Effector memory CD4-positive, alpha-beta T cell (primary cell): ENCODE results near the gene FAAP20.

ENCODE experiments used
- DNase-seq, 3 donors: peaks; one replicate each; pipeline ENCODE4 v3.0.0-alpha.2; 2020
- H3K27ac ChIP-seq: 2 replicates; pipeline ENCODE4 v1.7.0; 2013; ENCODE audit warnings: mild to moderate bottlenecking, low read length, moderate library complexity; ENCODE audit not compliant: insufficient read depth, poor library complexity, severe bottlenecking
- H3K27me3 ChIP-seq: replicated peaks from 2 replicates; pipeline ENCODE4 v1.7.0; 2013; ENCODE audit warnings: mild to moderate bottlenecking, low read length; ENCODE audit not compliant: insufficient read depth, control insufficient read depth, poor library complexity, severe bottlenecking
- H3K36me3 ChIP-seq: 2 replicates; pipeline ENCODE4 v1.7.0; 2013; ENCODE audit warnings: mild to moderate bottlenecking, low read length, moderate library complexity; ENCODE audit not compliant: control insufficient read depth, insufficient read depth
- H3K4me1 ChIP-seq: 2 replicates; pipeline ENCODE4 v1.7.0; 2013; ENCODE audit warnings: low read length, mild to moderate bottlenecking; ENCODE audit not compliant: control insufficient read depth, insufficient read depth, poor library complexity, severe bottlenecking
- H3K4me3 ChIP-seq: 2 replicates; pipeline ENCODE4 v1.7.0; 2013; ENCODE audit warnings: low read length, low read depth, mild to moderate bottlenecking; ENCODE audit not compliant: insufficient read depth, poor library complexity, severe bottlenecking
- H3K9me3 ChIP-seq: 2 replicates; pipeline ENCODE4 v1.7.0; 2013; ENCODE audit warnings: mild to moderate bottlenecking, low read length, moderate library complexity; ENCODE audit not compliant: control insufficient read depth

The FAAP20 gene

GRCh38 chr1:2159124-2159523, 35.4 kb downstream of the FAAP20 start:
- H3K27ac ChIP-seq = no peak overlapping the region
- no peaks in the 10 kb centered on the region for H3K9me3 ChIP-seq
- H3K4me1 ChIP-seq = no peaks in the 10 kb centered on the region
- H3K36me3 ChIP-seq = peaks cover 15% of the 10 kb centered on the region
- no peak for DNase-seq
- no peaks in the 10 kb centered on the region for H3K27me3 ChIP-seq
- H3K4me3 ChIP-seq = no peak overlapping the region

DNA sequence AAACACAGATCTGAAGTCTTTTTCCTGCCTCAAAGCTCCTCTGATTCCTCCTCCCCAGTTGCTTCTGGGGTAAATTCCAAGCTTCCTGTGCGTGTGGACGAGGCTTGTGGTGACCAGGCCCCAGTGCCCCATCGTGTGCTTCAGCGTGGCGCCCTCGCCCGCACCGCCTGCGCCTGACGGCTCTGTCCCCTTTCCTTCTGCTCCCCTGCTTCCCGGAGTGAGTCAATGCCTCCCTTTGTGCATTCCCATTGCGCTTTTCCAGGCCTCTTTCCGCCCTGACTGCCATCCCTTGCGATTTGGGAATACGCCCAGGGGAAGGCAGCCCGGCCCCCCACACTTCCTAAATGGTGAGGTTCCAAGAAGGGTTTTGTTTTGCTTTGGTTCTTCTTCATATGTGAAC, 36.3 kb downstream of the FAAP20 start:
- Histone ChIP-seq H3K4me1 (no peaks in the 10 kb centered on the region), H3K27ac (no peak overlapping the region), H3K9me3 (no peaks in the 10 kb centered on the region), H3K36me3 (peaks cover 18% of the 10 kb centered on the region), H3K27me3 (no peaks in the 10 kb centered on the region), H3K4me3 (no peak overlapping the region)
- DNase-seq = no peak

DNA sequence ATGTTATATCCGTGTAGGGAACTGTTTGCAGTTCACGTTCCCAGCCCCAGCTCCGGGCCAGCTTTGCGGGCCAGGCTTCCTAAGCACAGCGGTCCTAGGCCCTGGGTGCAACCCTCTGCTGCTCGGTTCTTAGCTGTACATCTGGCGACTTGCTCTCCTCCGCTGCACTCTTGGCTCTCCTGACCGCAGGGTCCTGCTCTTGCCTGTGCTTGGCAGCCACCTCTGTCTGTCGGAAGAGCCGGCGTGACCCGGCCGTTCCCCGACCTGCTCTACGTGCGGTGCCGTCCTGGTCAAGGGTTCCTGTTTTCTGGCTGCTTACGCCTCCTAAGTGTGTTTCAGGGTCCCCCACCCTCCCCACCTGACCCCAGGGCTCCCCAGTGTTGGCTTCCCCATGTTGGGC, 36.7 kb downstream of the FAAP20 start:
- Histone ChIP-seq H3K27ac (no peak overlapping the region), H3K4me3 (no peak overlapping the region), H3K4me1 (no peaks in the 10 kb centered on the region), H3K27me3 (no peaks in the 10 kb centered on the region), H3K36me3 (peaks cover 18% of the 10 kb centered on the region), H3K9me3 (no peaks in the 10 kb centered on the region)
- DNase-seq = no peak

GRCh38 chr1:2156866-2157265, 37.7 kb downstream of the FAAP20 start:
- peaks cover 18% of the 10 kb centered on the region for H3K36me3 ChIP-seq
- no peaks in the 10 kb centered on the region for H3K9me3 ChIP-seq
- no peaks in the 10 kb centered on the region for H3K4me1 ChIP-seq
- H3K27me3 ChIP-seq = no peaks in the 10 kb centered on the region
- H3K4me3 ChIP-seq = no peak overlapping the region
- DNase-seq = no peak
- no peak overlapping the region for H3K27ac ChIP-seq

DNA sequence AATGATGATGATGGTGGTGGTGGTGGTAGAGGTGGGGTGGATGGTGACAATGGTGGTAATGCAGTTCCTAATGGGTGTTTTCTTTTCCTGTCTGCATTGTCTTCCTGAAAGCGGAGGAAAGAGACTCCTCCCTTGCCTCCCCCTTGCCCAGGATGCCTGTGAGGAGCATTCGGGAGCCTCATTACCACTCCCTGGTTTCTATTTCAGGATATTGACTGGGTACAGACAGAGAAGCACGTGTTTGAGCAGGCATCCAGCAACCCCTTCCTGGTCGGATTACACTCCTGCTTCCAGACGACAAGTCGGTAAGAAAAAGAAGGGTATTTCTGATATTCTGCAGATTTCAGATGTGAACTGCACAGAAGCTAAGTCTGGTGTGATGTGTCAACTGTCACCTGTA, 38.8 kb downstream of the FAAP20 start:
- Histone ChIP-seq H3K4me3 (no peak overlapping the region), H3K27me3 (no peaks in the 10 kb centered on the region), H3K36me3 (peaks cover 18% of the 10 kb centered on the region), H3K4me1 (no peaks in the 10 kb centered on the region), H3K9me3 (no peaks in the 10 kb centered on the region), H3K27ac (no peak overlapping the region)
- no peak for DNase-seq

DNA sequence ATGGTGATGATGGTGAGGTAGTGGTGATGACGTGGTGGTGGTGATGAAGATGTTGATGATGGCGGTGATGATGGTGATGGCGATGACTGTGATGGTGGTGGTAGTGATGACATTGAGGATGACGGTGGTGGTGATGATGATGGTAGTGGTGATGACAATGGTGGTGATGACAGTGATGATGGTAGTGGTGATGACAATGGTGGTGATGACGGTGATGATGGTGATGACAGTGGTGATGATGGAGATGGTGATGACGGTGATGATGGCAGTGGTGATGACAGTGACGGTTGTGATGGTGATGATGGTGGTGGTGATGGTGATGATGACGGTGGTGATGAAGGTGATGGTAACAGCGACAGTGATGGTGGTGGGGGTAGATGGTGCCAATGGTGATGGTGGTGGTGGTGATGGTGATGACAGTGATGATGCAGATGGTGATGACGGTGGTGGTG, 39.4 kb downstream of the FAAP20 start:
- no peaks in the 10 kb centered on the region for H3K9me3 ChIP-seq
- no peak for DNase-seq
- H3K27ac ChIP-seq = no peak overlapping the region
- H3K36me3 ChIP-seq = peaks cover 18% of the 10 kb centered on the region
- H3K4me1 ChIP-seq = no peaks in the 10 kb centered on the region
- no peaks in the 10 kb centered on the region for H3K27me3 ChIP-seq
- no peak overlapping the region for H3K4me3 ChIP-seq

GRCh38 chr1:2154022-2154421, 40.5 kb downstream of the FAAP20 start:
- DNase-seq = no peak
- no peak overlapping the region for H3K27ac ChIP-seq
- peaks cover 7% of the 10 kb centered on the region for H3K4me1 ChIP-seq
- H3K9me3 ChIP-seq = no peaks in the 10 kb centered on the region
- no peak overlapping the region for H3K4me3 ChIP-seq
- H3K36me3 ChIP-seq = peaks cover 18% of the 10 kb centered on the region
- H3K27me3 ChIP-seq = no peaks in the 10 kb centered on the region

DNA sequence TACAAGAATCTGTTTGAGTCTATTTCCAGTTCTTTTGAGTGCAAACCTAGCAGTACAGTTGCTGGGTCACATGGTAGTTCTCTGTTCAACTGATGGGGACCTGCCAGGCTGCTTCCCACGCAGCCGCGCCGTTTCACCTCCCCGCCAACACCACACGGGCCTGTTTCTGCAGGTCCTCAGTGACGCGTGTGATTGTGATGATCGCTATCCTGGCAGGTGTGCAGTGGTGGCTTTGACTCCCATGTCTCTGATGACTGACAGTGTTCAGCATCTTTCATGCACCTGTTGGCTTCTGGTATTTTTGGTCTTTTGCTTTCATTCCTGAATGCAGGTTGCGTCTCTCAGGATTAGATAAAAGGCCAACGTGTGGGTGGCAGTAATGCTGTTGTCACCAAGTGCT, 41.6 kb downstream of the FAAP20 start:
- Histone ChIP-seq H3K36me3 (peaks cover 18% of the 10 kb centered on the region), H3K27me3 (no peaks in the 10 kb centered on the region), H3K9me3 (no peaks in the 10 kb centered on the region), H3K27ac (no peak overlapping the region), H3K4me1 (peaks cover 17% of the 10 kb centered on the region), H3K4me3 (no peak overlapping the region)
- DNase-seq = no peak

DNA sequence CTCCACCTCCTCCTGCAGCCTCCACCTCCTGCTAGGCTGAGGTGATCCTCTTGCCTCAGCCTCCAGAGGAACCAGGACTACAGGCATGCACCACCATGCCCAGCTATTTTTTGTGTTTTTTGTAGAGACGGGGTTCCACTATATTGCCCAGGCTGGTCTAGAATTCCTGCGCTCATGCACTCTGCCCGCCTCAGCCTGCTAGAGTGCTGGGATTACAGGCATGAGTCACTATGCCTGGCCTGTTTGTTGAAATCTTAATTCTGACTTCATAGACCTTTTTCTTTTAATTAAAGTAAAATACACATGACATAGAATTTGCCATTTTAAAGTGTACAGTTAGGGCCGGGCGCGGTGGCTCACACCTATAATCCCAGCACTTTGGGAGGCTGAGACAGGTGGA, 42.7 kb downstream of the FAAP20 start:
- Histone ChIP-seq H3K27me3 (no peaks in the 10 kb centered on the region), H3K4me1 (peaks cover 17% of the 10 kb centered on the region), H3K36me3 (peaks cover 15% of the 10 kb centered on the region), H3K9me3 (no peaks in the 10 kb centered on the region), H3K27ac (no peak overlapping the region), H3K4me3 (no peak overlapping the region)
- no peak for DNase-seq

GRCh38 chr1:2151252-2151651, 43.3 kb downstream of the FAAP20 start:
- peaks cover 18% of the 10 kb centered on the region for H3K4me1 ChIP-seq
- no peak for DNase-seq
- peaks cover 9% of the 10 kb centered on the region for H3K36me3 ChIP-seq
- H3K9me3 ChIP-seq = no peaks in the 10 kb centered on the region
- H3K4me3 ChIP-seq = no peak overlapping the region
- no peak overlapping the region for H3K27ac ChIP-seq
- H3K27me3 ChIP-seq = no peaks in the 10 kb centered on the region

DNA sequence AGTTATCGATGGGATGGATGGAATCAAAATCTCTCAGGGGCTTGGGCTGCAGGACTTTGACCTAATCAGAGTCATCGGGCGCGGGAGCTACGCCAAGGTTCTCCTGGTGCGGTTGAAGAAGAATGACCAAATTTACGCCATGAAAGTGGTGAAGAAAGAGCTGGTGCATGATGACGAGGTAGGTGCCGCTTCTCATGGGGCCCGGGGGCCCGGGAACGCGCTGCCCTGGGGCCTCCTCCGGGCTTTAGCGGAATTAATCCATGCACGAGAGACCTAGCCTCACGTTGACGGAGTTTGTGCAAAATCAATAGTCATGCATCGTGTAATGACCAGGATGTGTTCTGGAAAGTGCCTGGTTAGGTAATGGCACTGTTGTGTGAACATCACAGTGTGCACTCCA, 43.8 kb downstream of the FAAP20 start:
- Histone ChIP-seq H3K36me3 (peaks cover 7% of the 10 kb centered on the region), H3K27me3 (no peaks in the 10 kb centered on the region), H3K4me3 (no peak overlapping the region), H3K9me3 (no peaks in the 10 kb centered on the region), H3K4me1 (peaks cover 22% of the 10 kb centered on the region), H3K27ac (no peak overlapping the region)
- DNase-seq = no peak
